Sciatic nerve (tissue), 2 donors: ENCODE data around the gene SYNDIG1. TPM values are rescaled to one million over a fixed set of nuclear protein-coding genes. Genes with fewer than 3 reads are reported as not detected.

ENCODE experiments used
- ATAC-seq: fragments of 200-7000 bp; cut with Tn5 transposase; one replicate; pipeline ENCODE4 v1.9.1; 2020; ENCODE audit warnings: mild to moderate bottlenecking, moderate library complexity
- DNase-seq: peaks from one replicate; pipeline ENCODE4 v3.0.0-alpha.2; 2020; ENCODE audit warnings: low spot score
- intact Hi-C: fragments of 100-400 bp; cut with DNase I; formaldehyde crosslinking; loops from one replicate; pipeline ENCODE4 v1.14.2; 2022
- total RNA-seq: library from RNA; stranded (reverse); fragmentation: NEBNext Ultra II Directional; extraction: Animal tissue kit (Norgen Biotek cat#: 25700); gene quantifications from one replicate; pipeline ENCODE4 v1.2.1, GENCODE V29; 2021
- donor health status: DM: no; HTN: no; CAD: no.
- donor health status: DM: no; HTN: no; CAD: no.

The SYNDIG1 gene
- total RNA-seq, 1 donor from 2014 or later, result 17.9 TPM

GRCh38 chr20:24535941-24536730 lies 66.7 kb downstream of the SYNDIG1 start:
- intact Hi-C loops, result no loop called here
- no peak for DNase-seq
- ATAC-seq, result no peak

GRCh38 chr20:24537210-24537609 lies 67.8 kb downstream of the SYNDIG1 start:
- intact Hi-C loops, result no loop called here
- no peak for ATAC-seq
- DNase-seq, result no peak

- DNase-seq (no peak), ATAC-seq (no peak)
- intact Hi-C loops, result no loop called here
Measured at GRCh38 chr20:24542721-24543120, 73.3 kb downstream of the SYNDIG1 start.

DNA sequence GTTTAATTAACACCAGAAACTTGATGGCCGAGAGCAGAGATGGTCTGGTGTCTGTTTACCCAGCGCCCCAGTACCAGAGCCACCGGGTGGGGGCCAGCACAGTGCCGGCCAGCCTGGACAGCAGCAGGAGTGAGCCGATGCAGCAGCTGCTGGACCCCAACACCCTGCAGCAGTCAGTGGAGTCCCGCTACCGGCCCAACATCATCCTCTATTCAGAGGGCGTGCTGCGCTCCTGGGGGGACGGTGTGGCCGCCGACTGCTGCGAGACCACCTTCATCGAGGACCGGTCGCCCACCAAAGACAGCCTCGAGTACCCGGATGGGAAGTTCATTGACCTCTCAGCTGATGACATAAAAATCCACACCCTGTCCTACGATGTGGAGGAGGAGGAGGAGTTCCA lies 73.7 kb downstream of the SYNDIG1 start:
- ATAC-seq (no peak), DNase-seq (no peak)
- intact Hi-C loops, result no loop called here

DNA sequence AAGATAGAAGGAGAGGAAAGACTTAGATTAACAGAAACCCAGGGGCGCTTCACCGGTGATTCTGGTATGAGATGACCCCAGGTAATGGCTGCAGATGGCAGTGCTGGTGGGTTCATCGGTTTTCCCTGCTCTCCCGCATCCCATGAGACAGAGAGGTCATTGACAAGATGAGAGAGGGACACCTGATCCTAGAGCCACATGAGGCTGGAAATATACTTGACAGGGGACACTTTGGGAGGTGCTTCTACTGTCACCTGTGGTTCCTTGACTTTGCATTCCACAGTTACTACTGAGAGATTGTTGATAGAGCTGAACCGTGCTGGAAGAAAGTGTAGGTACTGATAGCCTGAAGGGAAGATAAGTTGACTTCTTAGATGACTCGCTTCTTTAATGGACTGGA lies 74.3 kb downstream of the SYNDIG1 start:
- intact Hi-C loops, result no loop called here
- DNase-seq, result no peak
- ATAC-seq, result no peak

GRCh38 chr20:24544371-24544770 lies 74.9 kb downstream of the SYNDIG1 start:
- no peak for ATAC-seq
- intact Hi-C loops, result no loop called here
- no peak for DNase-seq

DNA sequence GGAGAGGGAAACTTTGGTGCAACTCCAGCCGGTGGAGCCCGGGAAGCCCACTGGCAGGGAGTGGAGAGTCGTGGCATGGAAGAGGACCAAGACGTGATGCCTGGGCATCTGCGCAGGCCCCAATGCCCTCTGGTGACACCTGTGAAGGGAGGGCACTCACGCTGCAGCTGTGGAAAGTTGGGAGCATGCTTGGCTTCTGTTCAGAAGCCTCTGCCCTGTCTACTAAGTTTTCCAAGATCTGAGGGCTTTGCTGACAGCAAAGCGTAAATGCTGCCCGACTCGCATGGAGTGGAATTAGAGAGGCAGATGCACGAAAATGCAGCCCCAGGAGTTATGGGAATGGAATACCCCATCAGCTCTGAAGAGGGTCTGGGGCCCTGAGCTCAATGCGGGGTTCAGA lies 75.7 kb downstream of the SYNDIG1 start:
- ATAC-seq, result no peak
- intact Hi-C loops, result no loop called here
- DNase-seq, result no peak

GRCh38 chr20:24546232-24546892 lies 76.9 kb downstream of the SYNDIG1 start:
- ATAC-seq, result no peak
- DNase-seq, result no peak
- intact Hi-C loops, result no loop called here

DNA sequence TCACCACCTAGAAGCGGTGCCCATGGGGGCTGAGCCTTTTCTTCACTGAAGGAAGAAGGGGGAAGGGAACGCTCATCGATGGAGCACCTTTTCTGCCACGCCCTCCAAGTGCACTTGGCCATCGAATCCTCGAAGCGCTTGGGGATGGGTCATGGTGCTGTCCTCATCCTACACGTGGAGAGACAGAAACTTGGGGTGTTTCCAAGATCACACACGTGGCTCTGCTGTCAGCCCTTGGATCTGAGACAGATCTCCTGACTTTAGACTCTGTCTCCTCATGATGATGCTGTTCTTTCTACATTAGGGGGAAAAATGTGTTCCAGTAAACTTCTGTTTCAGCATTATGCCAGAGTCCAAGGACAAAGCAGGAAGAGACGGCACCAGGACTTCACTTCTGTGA lies 78.5 kb downstream of the SYNDIG1 start:
- ATAC-seq (no peak), DNase-seq (no peak)
- intact Hi-C loops, result no loop called here

DNA sequence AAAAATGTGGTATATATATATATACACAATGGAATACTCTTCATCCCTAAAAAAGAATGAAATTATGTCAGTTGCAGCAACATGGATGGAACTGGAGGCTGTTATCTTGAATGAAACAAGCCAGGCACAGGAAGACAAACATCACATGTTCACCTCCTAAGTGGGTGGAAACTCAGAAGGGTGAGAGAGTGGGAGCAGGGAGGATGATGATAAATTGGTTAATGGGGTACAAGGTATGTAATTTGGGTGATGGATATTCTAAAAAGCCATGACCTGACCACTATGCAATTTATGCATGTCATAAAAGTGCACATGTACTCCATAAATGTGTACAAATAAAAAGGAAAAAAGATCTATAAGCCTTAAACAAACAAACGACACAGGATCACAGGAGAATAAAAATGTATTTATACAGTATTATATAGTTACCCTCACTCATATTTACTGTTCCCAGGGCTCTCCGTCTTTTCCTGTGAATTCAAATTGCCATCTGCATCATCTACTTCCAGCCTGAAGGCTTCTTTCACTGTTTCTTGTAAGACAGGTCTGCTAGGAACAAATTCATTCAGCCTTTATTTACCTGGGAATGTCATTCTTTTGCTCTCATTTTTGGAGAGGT lies 89.8 kb downstream of the SYNDIG1 start:
- DNase-seq (no peak), ATAC-seq (no peak)
- intact Hi-C loops, result no loop called here

- intact Hi-C loops, result no loop called here
- DNase-seq (no peak), ATAC-seq (no peak)
Measured at GRCh38 chr20:24560571-24561491, 91.4 kb downstream of the SYNDIG1 start.

DNA sequence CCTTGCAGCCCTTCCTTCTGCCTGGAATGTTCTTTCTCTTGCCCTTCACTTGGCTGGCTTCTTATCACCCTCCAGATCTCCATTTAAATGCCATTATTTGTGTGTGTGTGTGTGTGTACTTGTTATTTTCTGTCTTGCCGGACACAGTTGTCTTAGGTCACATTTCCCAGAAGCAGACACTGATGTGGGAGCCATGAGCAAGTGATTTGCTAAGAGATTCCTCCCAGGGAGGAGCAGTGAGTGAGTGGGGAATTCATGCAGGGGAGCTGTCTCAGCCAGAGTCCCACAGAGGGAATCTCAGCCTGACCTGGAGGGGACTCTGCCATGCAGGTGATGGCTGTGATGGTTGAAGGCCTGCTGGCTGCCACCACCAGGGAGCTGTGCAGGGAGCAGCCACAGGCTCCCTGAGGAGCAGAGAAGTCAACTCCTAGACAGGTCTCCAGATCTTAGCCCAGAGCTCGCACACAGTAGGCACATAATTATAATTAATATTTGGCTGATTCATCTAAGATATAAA lies 96.5 kb downstream of the SYNDIG1 start:
- intact Hi-C loops, result no loop called here
- ATAC-seq, result no peak
- DNase-seq, result no peak

DNA sequence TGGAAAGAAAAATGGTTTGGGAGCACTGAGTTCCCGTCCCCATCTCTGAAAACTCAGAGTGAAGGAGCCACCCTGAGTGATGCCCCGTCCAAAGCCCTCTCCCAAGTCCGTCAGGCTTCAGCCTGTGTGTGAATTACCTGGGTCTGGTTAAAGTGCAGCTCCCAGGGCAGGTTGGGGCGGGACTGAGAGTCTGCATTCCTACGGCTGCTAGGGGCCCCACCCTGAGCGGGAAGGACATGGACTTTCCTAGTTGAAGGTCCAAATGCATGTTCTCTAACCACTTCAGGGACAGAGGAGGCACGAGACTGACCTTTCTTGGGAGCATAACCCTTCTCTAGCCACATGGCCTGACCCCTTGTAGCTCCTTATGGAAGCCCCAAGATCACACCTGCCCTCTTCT lies 97.2 kb downstream of the SYNDIG1 start:
- DNase-seq (no peak), ATAC-seq (no peak)
- intact Hi-C loops, result no loop called here

GRCh38 chr20:24567508-24567907 lies 98.1 kb downstream of the SYNDIG1 start:
- no peak for ATAC-seq
- DNase-seq, result no peak
- intact Hi-C loops, result no loop called here

GRCh38 chr20:24568842-24569241 lies 99.4 kb downstream of the SYNDIG1 start:
- no peak for DNase-seq
- intact Hi-C loops, result no loop called here
- no peak for ATAC-seq

DNA sequence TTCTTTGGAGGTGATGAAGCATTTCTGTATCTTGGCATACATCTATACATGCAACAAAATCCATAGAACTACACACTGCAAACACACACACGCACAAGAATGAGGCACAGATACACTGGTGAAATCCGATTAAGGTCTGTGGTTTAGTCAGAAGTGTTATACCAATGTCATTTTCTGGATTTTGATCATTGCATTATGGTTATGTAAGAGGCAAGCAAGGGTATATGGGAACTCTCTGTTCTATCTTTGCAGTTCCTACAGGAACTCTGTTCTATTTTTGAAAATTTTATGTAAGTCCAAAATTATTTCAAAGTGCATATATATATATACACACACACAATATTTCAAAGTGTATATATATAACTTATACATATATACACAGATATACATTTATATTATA lies 101.7 kb downstream of the SYNDIG1 start:
- intact Hi-C loops, result no loop called here
- ATAC-seq, result no peak
- DNase-seq, result no peak

GRCh38 chr20:24572140-24572539 lies 102.7 kb downstream of the SYNDIG1 start:
- intact Hi-C loops, result no loop called here
- ATAC-seq (no peak), DNase-seq (no peak)

DNA sequence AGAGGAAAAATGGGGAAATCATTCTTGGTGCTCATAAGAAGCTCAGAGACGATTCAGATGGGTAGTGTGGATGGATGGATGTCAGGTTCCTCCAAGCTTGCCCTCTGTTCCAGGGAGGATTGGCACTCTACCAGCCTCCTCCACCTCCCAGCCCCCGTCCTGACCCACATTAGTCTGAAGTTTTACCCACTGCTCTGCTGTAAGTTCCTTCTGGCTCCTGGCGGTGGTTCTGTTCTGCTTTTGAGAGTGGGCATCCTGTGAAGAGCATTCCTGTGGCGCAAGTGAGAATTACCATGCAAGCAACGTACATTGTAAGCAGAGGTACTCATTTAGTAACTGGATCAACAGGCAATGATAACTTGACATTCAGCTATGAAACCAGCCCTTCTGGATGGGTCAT lies 103.4 kb downstream of the SYNDIG1 start:
- no peak for DNase-seq
- intact Hi-C loops, result no loop called here
- ATAC-seq, result no peak

- DNase-seq (no peak), ATAC-seq (no peak)
- intact Hi-C loops, result no loop called here
Measured at GRCh38 chr20:24573557-24573956, 104.1 kb downstream of the SYNDIG1 start.
